OCI-LY3 (cell line): ENCODE measurements around the gene RAP1GAP2.

ENCODE experiments used
- H2AFZ ChIP-seq: fragments of 200-600, 300-600 bp; shearing (Covaris generic); 2 replicates; pipeline ENCODE4 v1.6.0; 2014; ENCODE audit warnings: antibody characterized with exemption, low read depth, low read length
- H3K27ac ChIP-seq: fragments of 200-600, 300-600 bp; sonication (generic); 2 replicates; pipeline ENCODE4 v1.5.1; 2014; ENCODE audit warnings: mild to moderate bottlenecking, low read length, moderate library complexity, mixed read lengths
- H3K27me3 ChIP-seq: fragments of 200-600, 300-600 bp; sonication (generic); 2 replicates; pipeline ENCODE4 v1.6.1; 2014; ENCODE audit warnings: low read depth, low read length, mixed read lengths
- H3K36me3 ChIP-seq: fragments of 200-600, 300-600 bp; sonication (generic); replicated peaks from 2 replicates; pipeline ENCODE3; 2014; ENCODE audit warnings: low read depth, low read length, mixed read lengths
- H3K4me1 ChIP-seq: fragments of 300-600, 200-600 bp; sonication (generic); 2 replicates; pipeline ENCODE4 v1.6.1; 2014; ENCODE audit warnings: low read length, mixed read lengths
- H3K4me2 ChIP-seq: fragments of 200-600, 300-600 bp; sonication (generic); 2 replicates; pipeline ENCODE4 v1.6.1; 2014; ENCODE audit warnings: low read length, mixed read lengths
- H3K4me3 ChIP-seq: fragments of 300-600, 200-600 bp; sonication (generic); 2 replicates; pipeline ENCODE4 v1.5.1; 2014; ENCODE audit warnings: antibody characterized with exemption, mild to moderate bottlenecking, low read length, moderate library complexity
- H3K79me2 ChIP-seq: fragments of 300-600, 200-600 bp; shearing (Covaris generic); 2 replicates; pipeline ENCODE4 v1.6.1; 2014; ENCODE audit warnings: mild to moderate bottlenecking, low read length, mixed read lengths
- H3K9ac ChIP-seq: fragments of 300-600, 200-600 bp; shearing (Covaris generic); 2 replicates; pipeline ENCODE4 v1.6.0; 2014; ENCODE audit warnings: mild to moderate bottlenecking, low read length, moderate library complexity
- H3K9me3 ChIP-seq: fragments of 200-600, 300-600 bp; shearing (Covaris generic); 2 replicates; pipeline ENCODE4 v1.6.1; 2014; ENCODE audit warnings: low read length, mixed read lengths; ENCODE audit not compliant: insufficient read depth
- H4K20me1 ChIP-seq: fragments of 200-600, 300-600 bp; sonication (generic); 2 replicates; pipeline ENCODE4 v1.6.1; 2016; ENCODE audit warnings: low read length, mixed read lengths; ENCODE audit not compliant: insufficient read depth
- EZH2phosphoT487 ChIP-seq: fragments of 200-600 bp; shearing (Covaris generic); IDR thresholded peaks from 2 replicates; pipeline ENCODE4 v1.6.1; 2018; ENCODE audit warnings: antibody characterized with exemption, mixed run types, low read depth
- TF ChIP-seq, protein P1 (sequence below): fragments of 200-600, 300-600 bp; sonication (generic); IDR thresholded peaks from 2 replicates; pipeline ENCODE4 v1.5.1; 2014; ENCODE audit warnings: antibody characterized with exemption, low read length, low read depth

The RAP1GAP2 gene

DNA sequence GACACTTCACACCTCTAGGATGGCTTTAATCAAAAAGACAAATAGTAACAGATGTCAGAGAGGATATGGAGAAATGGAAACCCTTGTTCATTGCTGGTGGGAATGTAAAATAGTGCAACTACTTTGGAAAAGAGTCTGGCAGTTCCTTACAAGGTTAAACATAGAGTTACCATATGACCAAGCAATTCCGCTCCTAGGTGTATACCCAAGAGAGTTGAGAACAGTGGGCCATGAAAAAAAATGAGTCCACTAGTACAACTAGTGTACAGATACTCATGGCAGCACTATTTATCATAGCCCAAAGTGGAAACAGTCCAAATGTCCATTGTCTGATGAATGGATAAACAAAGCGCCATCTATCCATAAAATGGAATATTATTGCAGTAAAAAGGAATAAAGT, 228.1 kb downstream of the RAP1GAP2 start:
- no peaks in the 10 kb centered on the region for H3K4me1 ChIP-seq
- no peaks in the 10 kb centered on the region for H3K9me3 ChIP-seq
- no peak overlapping the region for H2AFZ ChIP-seq
- H3K27ac ChIP-seq = no peak overlapping the region
- no peaks in the 10 kb centered on the region for H3K79me2 ChIP-seq
- TF ChIP-seq, protein P1, sequence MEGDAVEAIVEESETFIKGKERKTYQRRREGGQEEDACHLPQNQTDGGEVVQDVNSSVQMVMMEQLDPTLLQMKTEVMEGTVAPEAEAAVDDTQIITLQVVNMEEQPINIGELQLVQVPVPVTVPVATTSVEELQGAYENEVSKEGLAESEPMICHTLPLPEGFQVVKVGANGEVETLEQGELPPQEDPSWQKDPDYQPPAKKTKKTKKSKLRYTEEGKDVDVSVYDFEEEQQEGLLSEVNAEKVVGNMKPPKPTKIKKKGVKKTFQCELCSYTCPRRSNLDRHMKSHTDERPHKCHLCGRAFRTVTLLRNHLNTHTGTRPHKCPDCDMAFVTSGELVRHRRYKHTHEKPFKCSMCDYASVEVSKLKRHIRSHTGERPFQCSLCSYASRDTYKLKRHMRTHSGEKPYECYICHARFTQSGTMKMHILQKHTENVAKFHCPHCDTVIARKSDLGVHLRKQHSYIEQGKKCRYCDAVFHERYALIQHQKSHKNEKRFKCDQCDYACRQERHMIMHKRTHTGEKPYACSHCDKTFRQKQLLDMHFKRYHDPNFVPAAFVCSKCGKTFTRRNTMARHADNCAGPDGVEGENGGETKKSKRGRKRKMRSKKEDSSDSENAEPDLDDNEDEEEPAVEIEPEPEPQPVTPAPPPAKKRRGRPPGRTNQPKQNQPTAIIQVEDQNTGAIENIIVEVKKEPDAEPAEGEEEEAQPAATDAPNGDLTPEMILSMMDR = no peak
- TF ChIP-seq EZH2phosphoT487 = no peak
- H3K9ac ChIP-seq = no peak overlapping the region
- no peak overlapping the region for H3K4me3 ChIP-seq
- H3K36me3 ChIP-seq = peaks cover 17% of the 10 kb centered on the region
- H3K27me3 ChIP-seq = no peaks in the 10 kb centered on the region
- no peaks in the 10 kb centered on the region for H4K20me1 ChIP-seq
- no peak overlapping the region for H3K4me2 ChIP-seq

DNA sequence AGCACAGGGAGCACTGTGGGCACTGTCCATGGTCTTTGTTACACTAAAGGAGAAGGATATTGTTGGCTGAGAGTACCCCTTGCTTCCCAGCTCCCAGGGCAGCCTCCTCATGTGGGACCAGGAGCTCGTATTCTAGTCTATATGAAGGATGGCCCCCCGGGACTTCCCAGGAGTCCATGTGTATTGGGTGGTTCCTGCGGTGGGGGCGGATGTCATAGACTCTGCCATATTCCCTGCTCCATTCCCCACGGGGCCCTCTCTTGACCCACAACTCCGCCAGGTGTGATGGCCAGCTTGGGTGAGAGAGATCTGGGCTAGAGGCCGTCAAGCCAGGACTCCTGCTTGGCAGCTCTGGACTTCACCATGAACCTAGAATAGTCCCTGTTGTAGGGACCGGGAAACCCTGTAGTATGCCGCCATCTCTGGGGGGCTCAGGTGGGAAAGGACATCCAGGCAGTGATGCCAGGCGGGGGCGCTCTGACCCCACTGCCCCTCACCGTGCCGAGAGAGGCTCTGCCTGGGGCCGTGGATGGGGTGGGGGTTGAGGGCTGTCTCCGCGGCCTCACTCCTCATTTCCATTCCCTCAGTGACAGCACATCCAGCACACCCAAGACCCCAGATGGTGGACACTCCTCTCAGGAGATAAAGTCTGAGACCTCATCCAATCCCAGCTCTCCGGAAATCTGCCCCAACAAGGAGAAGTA, 229.3 kb downstream of the RAP1GAP2 start:
- peaks cover 16% of the 10 kb centered on the region for H3K36me3 ChIP-seq
- H3K9ac ChIP-seq = no peak overlapping the region
- no peak overlapping the region for H3K4me2 ChIP-seq
- H3K79me2 ChIP-seq = no peaks in the 10 kb centered on the region
- no peaks in the 10 kb centered on the region for H3K4me1 ChIP-seq
- H3K27ac ChIP-seq = no peak overlapping the region
- TF ChIP-seq EZH2phosphoT487 = no peak
- TF ChIP-seq, protein P1 = no peak
- H3K27me3 ChIP-seq = no peaks in the 10 kb centered on the region
- H3K4me3 ChIP-seq = no peak overlapping the region
- H3K9me3 ChIP-seq = no peaks in the 10 kb centered on the region
- H4K20me1 ChIP-seq = no peaks in the 10 kb centered on the region
- no peak overlapping the region for H2AFZ ChIP-seq

DNA sequence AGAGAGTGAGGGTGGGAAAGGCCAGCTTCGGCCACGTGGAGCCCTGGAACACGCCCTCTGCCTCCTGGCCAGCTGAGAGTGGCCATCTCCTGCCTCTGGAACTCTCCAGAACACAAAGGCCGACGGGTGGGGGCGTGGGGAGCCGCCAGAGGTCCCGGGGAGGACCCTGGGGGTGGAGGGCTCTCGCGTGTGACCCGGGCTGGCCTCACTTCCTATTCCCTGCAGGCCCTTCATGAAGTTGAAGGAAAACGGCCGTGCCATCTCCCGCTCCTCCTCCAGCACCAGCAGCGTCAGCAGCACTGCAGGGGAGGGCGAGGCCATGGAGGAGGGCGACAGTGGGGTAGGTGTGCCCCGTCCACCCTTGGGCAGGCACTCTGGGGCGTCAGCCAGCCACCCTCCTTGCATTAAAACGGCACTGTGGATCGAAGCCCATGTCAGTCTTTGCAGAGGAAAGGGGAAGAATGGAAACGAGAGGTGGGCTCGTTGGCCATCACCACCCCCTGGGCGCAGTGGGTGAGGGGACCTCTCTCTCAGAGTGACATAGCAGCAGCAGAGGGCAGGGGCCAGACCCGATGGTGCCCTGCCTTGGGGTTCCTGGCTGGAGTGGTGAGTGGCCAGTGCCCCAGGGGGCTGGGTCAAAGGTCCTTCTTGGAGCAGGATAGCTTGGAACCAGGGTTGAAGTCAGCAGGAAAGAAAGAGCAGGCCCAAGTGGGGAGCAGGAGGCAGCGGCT, 230.1 kb downstream of the RAP1GAP2 start:
- H3K36me3 ChIP-seq = peaks cover 13% of the 10 kb centered on the region
- no peaks in the 10 kb centered on the region for H3K79me2 ChIP-seq
- no peak for TF ChIP-seq EZH2phosphoT487
- TF ChIP-seq, protein P1 = no peak
- no peaks in the 10 kb centered on the region for H3K4me1 ChIP-seq
- no peaks in the 10 kb centered on the region for H4K20me1 ChIP-seq
- H3K9ac ChIP-seq = no peak overlapping the region
- H3K9me3 ChIP-seq = no peaks in the 10 kb centered on the region
- no peak overlapping the region for H3K27ac ChIP-seq
- H3K27me3 ChIP-seq = no peaks in the 10 kb centered on the region
- no peak overlapping the region for H3K4me3 ChIP-seq
- H2AFZ ChIP-seq = no peak overlapping the region
- no peak overlapping the region for H3K4me2 ChIP-seq

DNA sequence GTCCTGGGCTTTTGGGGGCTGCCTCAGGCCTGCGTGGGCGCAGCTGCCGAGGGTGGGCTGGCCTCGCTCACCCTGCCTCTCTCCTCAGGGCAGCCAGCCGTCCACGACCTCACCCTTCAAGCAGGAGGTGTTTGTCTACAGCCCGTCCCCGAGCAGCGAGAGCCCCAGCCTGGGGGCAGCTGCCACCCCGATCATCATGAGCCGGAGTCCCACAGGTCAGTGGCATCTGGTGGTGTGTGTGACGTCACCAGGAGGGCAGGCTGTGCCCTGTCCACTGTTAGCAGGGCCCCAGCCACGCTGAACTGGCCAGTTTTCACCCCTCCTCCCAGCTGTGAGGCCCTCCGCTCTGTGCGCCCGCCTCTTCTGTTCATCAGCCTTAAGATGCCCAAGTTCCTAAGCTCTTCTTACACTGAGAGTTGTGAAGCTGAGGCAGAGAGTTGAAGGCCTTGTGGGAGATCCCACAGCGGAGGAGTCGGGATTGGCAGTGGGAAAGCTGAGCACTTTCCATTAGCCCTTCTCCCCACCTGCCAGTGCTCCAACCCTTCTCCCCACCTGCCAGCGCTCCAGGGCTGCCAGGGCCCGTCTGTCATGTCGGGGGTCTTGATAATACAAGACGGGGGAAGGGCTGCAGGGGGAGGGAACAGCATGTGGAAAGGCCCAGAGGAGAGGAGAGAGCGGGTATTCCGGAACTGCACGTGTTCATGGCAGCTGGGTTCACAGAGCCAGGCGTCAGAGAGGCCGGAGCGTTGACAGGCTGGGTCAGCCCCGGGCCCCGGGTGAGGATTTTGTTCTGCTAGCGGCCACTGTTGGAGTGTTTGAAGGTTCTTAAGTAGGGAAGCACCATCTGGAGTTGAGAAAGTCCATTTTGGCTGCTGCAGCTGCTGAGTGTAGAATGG, 230.9 kb downstream of the RAP1GAP2 start:
- Histone ChIP-seq H3K4me2 (no peak overlapping the region), H3K36me3 (peaks cover 8% of the 10 kb centered on the region), H3K4me1 (no peaks in the 10 kb centered on the region), H3K9me3 (no peaks in the 10 kb centered on the region), H3K27ac (no peak overlapping the region), H3K79me2 (no peaks in the 10 kb centered on the region), H3K9ac (no peak overlapping the region), H4K20me1 (no peaks in the 10 kb centered on the region), H3K27me3 (no peaks in the 10 kb centered on the region), H3K4me3 (no peak overlapping the region), H2AFZ (no peak overlapping the region)
- TF ChIP-seq, protein P1 = no peak
- TF ChIP-seq EZH2phosphoT487 = no peak
